WTC11 (cell line): ENCODE measurements around the gene RMI2.

Experiments
- ESRRA ChIP-seq: sonication (generic); formaldehyde crosslinking; IDR thresholded peaks from 2 replicates; pipeline ENCODE4 v1.8.1; 2022; ENCODE audit warnings: mild to moderate bottlenecking, missing genetic modification reagents, borderline replicate concordance
- ETV6 ChIP-seq: sonication (generic); formaldehyde crosslinking; IDR thresholded peaks from 2 replicates; pipeline ENCODE4 v1.8.1; 2022; ENCODE audit warnings: mild to moderate bottlenecking, missing genetic modification reagents
- NR2C2 ChIP-seq: sonication (generic); formaldehyde crosslinking; IDR thresholded peaks from 2 replicates; pipeline ENCODE4 v1.8.0; 2022; ENCODE audit warnings: mild to moderate bottlenecking, missing genetic modification reagents
- SP1 ChIP-seq: sonication (generic); formaldehyde crosslinking; conservative IDR thresholded peaks from 2 replicates; pipeline ENCODE4 v1.8.1; 2022; ENCODE audit warnings: missing genetic modification reagents
- ZNF423 ChIP-seq: fragments of 250-450 bp; sonication (Bioruptor Pico); IDR thresholded peaks from 2 replicates; pipeline ENCODE4 v2.1.2; 2022; ENCODE audit warnings: mild to moderate bottlenecking, moderate library complexity
- TF ChIP-seq, protein P1 (sequence below): fragments of 200-600 bp; IDR thresholded peaks from 2 replicates; pipeline ENCODE4 v1.8.0; 2022; ENCODE audit warnings: antibody characterized with exemption
- TF ChIP-seq, protein P2 (sequence below): sonication (generic); formaldehyde crosslinking; IDR thresholded peaks from 2 replicates; pipeline ENCODE4 v1.8.0; 2022; ENCODE audit warnings: mild to moderate bottlenecking, missing genetic modification reagents

DNA sequence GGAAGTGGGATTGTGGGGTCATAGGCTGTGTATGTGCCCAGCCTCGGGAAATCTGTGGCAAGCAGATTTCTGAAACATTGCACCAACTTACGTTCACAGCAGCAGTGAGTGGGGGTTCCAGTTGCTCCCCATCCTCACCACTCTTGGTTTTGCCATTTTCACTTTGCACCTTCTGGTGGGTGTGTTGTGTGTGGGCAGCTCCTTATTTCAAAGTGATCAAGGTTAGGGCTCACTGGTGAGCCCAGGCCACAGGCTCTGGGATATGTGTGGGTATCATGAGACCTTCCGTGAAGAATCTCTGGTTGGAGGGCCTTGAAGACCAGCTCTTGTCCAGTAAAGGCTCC, 34.7 kb upstream of the RMI2 start:
- TF ChIP-seq, protein P1, sequence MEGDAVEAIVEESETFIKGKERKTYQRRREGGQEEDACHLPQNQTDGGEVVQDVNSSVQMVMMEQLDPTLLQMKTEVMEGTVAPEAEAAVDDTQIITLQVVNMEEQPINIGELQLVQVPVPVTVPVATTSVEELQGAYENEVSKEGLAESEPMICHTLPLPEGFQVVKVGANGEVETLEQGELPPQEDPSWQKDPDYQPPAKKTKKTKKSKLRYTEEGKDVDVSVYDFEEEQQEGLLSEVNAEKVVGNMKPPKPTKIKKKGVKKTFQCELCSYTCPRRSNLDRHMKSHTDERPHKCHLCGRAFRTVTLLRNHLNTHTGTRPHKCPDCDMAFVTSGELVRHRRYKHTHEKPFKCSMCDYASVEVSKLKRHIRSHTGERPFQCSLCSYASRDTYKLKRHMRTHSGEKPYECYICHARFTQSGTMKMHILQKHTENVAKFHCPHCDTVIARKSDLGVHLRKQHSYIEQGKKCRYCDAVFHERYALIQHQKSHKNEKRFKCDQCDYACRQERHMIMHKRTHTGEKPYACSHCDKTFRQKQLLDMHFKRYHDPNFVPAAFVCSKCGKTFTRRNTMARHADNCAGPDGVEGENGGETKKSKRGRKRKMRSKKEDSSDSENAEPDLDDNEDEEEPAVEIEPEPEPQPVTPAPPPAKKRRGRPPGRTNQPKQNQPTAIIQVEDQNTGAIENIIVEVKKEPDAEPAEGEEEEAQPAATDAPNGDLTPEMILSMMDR, result no peak
- no peak for TF ChIP-seq NR2C2
- TF ChIP-seq ESRRA (CRISPR knock-in tag), result no peak
- no peak for TF ChIP-seq SP1
- TF ChIP-seq ETV6 (CRISPR knock-in tag), result no peak
- TF ChIP-seq ZNF423 (CRISPR knock-in tag), result no peak
- TF ChIP-seq, protein P2, sequence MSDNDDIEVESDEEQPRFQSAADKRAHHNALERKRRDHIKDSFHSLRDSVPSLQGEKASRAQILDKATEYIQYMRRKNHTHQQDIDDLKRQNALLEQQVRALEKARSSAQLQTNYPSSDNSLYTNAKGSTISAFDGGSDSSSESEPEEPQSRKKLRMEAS (CRISPR knock-in tag), result no peak
